Neural crest cell (in vitro differentiated cells): ENCODE results near the gene SH2B2. TPM values are rescaled to one million over a fixed set of nuclear protein-coding genes. Genes with fewer than 3 reads are reported as not detected.

Experiments used
- DNase-seq: peaks from one replicate; pipeline ENCODE4 v3.0.0; 2021; ENCODE audit warnings: low read depth, mixed read lengths, low spot score
- H3K27ac Mint-ChIP-seq: one replicate; pipeline ENCODE4 v1.8.0; 2021; ENCODE audit warnings: mild to moderate bottlenecking, mixed read lengths; ENCODE audit not compliant: unreplicated experiment
- H3K27me3 Mint-ChIP-seq: 2 replicates; pipeline ENCODE4 v1.8.0; 2021; ENCODE audit warnings: low read depth, mild to moderate bottlenecking, mixed read lengths
- H3K36me3 Mint-ChIP-seq: 2 replicates; pipeline ENCODE4 v1.8.0; 2021; ENCODE audit warnings: low read depth, mild to moderate bottlenecking, mixed read lengths
- H3K4me1 Mint-ChIP-seq: 2 replicates; pipeline ENCODE4 v1.8.0; 2021; ENCODE audit warnings: mixed read lengths
- H3K4me3 Mint-ChIP-seq: one replicate; pipeline ENCODE4 v1.8.0; 2021; ENCODE audit warnings: mild to moderate bottlenecking, mixed read lengths
- H3K9me3 Mint-ChIP-seq: 2 replicates; pipeline ENCODE4 v1.8.0; 2021; ENCODE audit warnings: mixed read lengths
- CTCF ChIP-seq: fragments of 200-600 bp; sonication (generic); conservative IDR thresholded peaks from 2 replicates; pipeline ENCODE4 v1.5.0; 2021; ENCODE audit warnings: antibody characterized with exemption, mild to moderate bottlenecking
- long read RNA-seq: library from polyadenylated mRNA; unstranded; transcript quantifications from one replicate; pipeline ENCODE4 v2.0.0, GENCODE V29; 2020
- total RNA-seq: library from RNA; stranded (reverse); gene quantifications from 2 replicates; pipeline ENCODE4 v1.2.1, GENCODE V29; 2021

The SH2B2 gene
- 13.3 and 16.4 TPM in 2 replicates for total RNA-seq
- long read RNA-seq: 0 reads

GRCh38 chr7:102286237-102287110 is at the start of gene SH2B2:
Gene SH2B2, plus strand, starts transcription at chr7:102286868. Its CDS starts 13,683 bp downstream, at chr7:102300551.
- H3K27me3 Mint-ChIP-seq: no peaks in the 10 kb centered on the region
- H3K27ac Mint-ChIP-seq: no peak within 1 kb of the TSS

GRCh38 chr7:102239206-102239820 is 47.4 kb upstream of the SH2B2 start:
- Mint-ChIP-seq H3K27me3 (no peaks in the 10 kb centered on the region), H3K27ac (no peak overlapping the region), H3K4me1 (peaks cover 7% of the 10 kb centered on the region), H3K4me3 (no peak overlapping the region), H3K9me3 (no peaks in the 10 kb centered on the region), H3K36me3 (no peaks in the 10 kb centered on the region)
- no peak for TF ChIP-seq CTCF
- no peak for DNase-seq

More at GRCh38 chr7:102286237-102287110, at the start of gene SH2B2:
- peak within 1 kb of the TSS; percentile 85 for H3K4me3 Mint-ChIP-seq
- H3K4me1 Mint-ChIP-seq: peaks cover 20% of the 10 kb centered on the region
- no peaks in the 10 kb centered on the region for H3K36me3 Mint-ChIP-seq
- peak; percentile 49 for DNase-seq
- no peaks in the 10 kb centered on the region for H3K9me3 Mint-ChIP-seq
- no peak for TF ChIP-seq CTCF

GRCh38 chr7:102241431-102241830 is 45.2 kb upstream of the SH2B2 start:
- H3K27ac Mint-ChIP-seq: no peak overlapping the region
- no peak for DNase-seq
- H3K4me3 Mint-ChIP-seq: no peak overlapping the region
- H3K9me3 Mint-ChIP-seq: no peaks in the 10 kb centered on the region
- no peaks in the 10 kb centered on the region for H3K27me3 Mint-ChIP-seq
- no peaks in the 10 kb centered on the region for H3K36me3 Mint-ChIP-seq
- no peak for TF ChIP-seq CTCF
- H3K4me1 Mint-ChIP-seq: peaks cover 5% of the 10 kb centered on the region

- no peak for TF ChIP-seq CTCF
- Mint-ChIP-seq H3K9me3 (no peaks in the 10 kb centered on the region), H3K36me3 (peaks cover 3% of the 10 kb centered on the region), H3K4me1 (peaks cover 4% of the 10 kb centered on the region), H3K27ac (no peak overlapping the region), H3K27me3 (no peaks in the 10 kb centered on the region), H3K4me3 (no peak overlapping the region)
- DNase-seq: no peak
These were observed 42.1 kb upstream of the SH2B2 start for GRCh38 chr7:102244601-102245000.

- Mint-ChIP-seq H3K4me3 (no peak overlapping the region), H3K36me3 (peaks cover 6% of the 10 kb centered on the region), H3K9me3 (no peaks in the 10 kb centered on the region), H3K4me1 (peaks cover 30% of the 10 kb centered on the region), H3K27ac (no peak overlapping the region), H3K27me3 (no peaks in the 10 kb centered on the region)
- DNase-seq: no peak
- no peak for TF ChIP-seq CTCF
These were observed 38.6 kb upstream of the SH2B2 start for GRCh38 chr7:102248081-102248455.
